HEK293 (cell line): Measurements from ENCODE around the gene SAP25.

Source experiments
- CTCF ChIA-PET: fragments of 350-600 bp; formaldehyde crosslinking; extraction: SDS; loops from one replicate; lab custom pipeline; 2021; ENCODE audit warnings: antibody characterized with exemption; lab: Yijun Ruan, JAX
- POLR2A ChIA-PET: fragments of 300-600 bp; formaldehyde crosslinking; extraction: SDS; loops from one replicate; lab custom pipeline; 2020; ENCODE audit warnings: antibody characterized with exemption, inconsistent platforms; lab: Yijun Ruan, JAX
- H3K27ac ChIP-seq: fragments of 200-500 bp; sonication (Bioruptor generic); 2 replicates; pipeline ENCODE4 v1.5.1; 2014; ENCODE audit warnings: low read depth, low read length, control low read depth, inconsistent platforms; ENCODE audit errors: extremely low read depth
- H3K36me3 ChIP-seq, 2 experiments: fragments of 200-500 bp in 1 of 2; sonication (Bioruptor generic) in 1 of 2; 1 replicate in 1 of 2; 2 replicates in 1 of 2; pipeline ENCODE4 v1.5.1; 2014 to 2017; ENCODE audit warnings: inconsistent platforms in 2 of 2, low read length in 2 of 2; ENCODE audit not compliant: control insufficient read depth in 2 of 2, insufficient read depth in 1 of 2
- H3K4me1 ChIP-seq: fragments of 200-500 bp; sonication (Bioruptor generic); 2 replicates; pipeline ENCODE4 v1.5.1; 2014; ENCODE audit warnings: mild to moderate bottlenecking, low read length, inconsistent platforms; ENCODE audit not compliant: control insufficient read depth, insufficient read depth
- H3K4me3 ChIP-seq: 2 replicates; pipeline ENCODE4 v1.5.1; 2011; ENCODE audit warnings: low read depth, mild to moderate bottlenecking, control low read depth, low read length, moderate library complexity
- H3K9me3 ChIP-seq: fragments of 200-500 bp; sonication (Bioruptor generic); 2 replicates; pipeline ENCODE4 v1.5.1; 2014; ENCODE audit warnings: low read depth, low read length, inconsistent platforms; ENCODE audit not compliant: control insufficient read depth, insufficient read depth
- ATF2 ChIP-seq: fragments of 450-650 bp; formaldehyde crosslinking; IDR thresholded peaks from 2 replicates; pipeline ENCODE4 v1.5.1; 2016; ENCODE audit warnings: missing biosample characterization, missing genetic modification characterization, low read depth
- IKZF3 ChIP-seq: fragments of 450-650 bp; IDR thresholded peaks from 2 replicates; pipeline ENCODE4 v1.5.0; 2018; ENCODE audit warnings: missing biosample characterization, mild to moderate bottlenecking, missing genetic modification characterization, moderate library complexity
- KLF10 ChIP-seq: fragments of 450-650 bp; IDR thresholded peaks from 2 replicates; pipeline ENCODE4 v1.5.1; 2018; ENCODE audit warnings: missing biosample characterization, mild to moderate bottlenecking, missing genetic modification characterization
- KLF8 ChIP-seq: fragments of 450-650 bp; formaldehyde crosslinking; IDR thresholded peaks from 2 replicates; pipeline ENCODE4 v1.5.1; 2016; ENCODE audit warnings: missing biosample characterization, missing genetic modification characterization
- REST ChIP-seq: fragments of 450-650 bp; formaldehyde crosslinking; IDR thresholded peaks from 2 replicates; pipeline ENCODE4 v1.5.1; 2016; ENCODE audit warnings: missing biosample characterization, missing genetic modification characterization
- SALL2 ChIP-seq: fragments of 450-650 bp; formaldehyde crosslinking; IDR thresholded peaks from 2 replicates; pipeline ENCODE4 v1.5.0; 2017; ENCODE audit warnings: missing biosample characterization, mild to moderate bottlenecking, missing genetic modification characterization, borderline replicate concordance
- SP2 ChIP-seq: fragments of 450-650 bp; formaldehyde crosslinking; IDR thresholded peaks from 2 replicates; pipeline ENCODE4 v1.5.1; 2016; ENCODE audit warnings: missing biosample characterization, missing genetic modification characterization
- TRIM28 ChIP-seq: IDR thresholded peaks from 2 replicates; pipeline ENCODE4 v1.6.1; 2011; ENCODE audit warnings: low read length, control low read depth, borderline replicate concordance
- WT1 ChIP-seq: fragments of 450-650 bp; formaldehyde crosslinking; IDR thresholded peaks from 2 replicates; pipeline ENCODE4 v1.5.1; 2016; ENCODE audit warnings: missing biosample characterization, missing genetic modification characterization
- ZBTB17 ChIP-seq: fragments of 450-650 bp; formaldehyde crosslinking; IDR thresholded peaks from 2 replicates; pipeline ENCODE4 v1.5.1; 2016; ENCODE audit warnings: missing biosample characterization, missing genetic modification characterization
- ZBTB20 ChIP-seq: fragments of 450-650 bp; formaldehyde crosslinking; IDR thresholded peaks from 2 replicates; pipeline ENCODE4 v1.5.1; 2016; ENCODE audit warnings: missing biosample characterization, missing genetic modification characterization
- ZBTB26 ChIP-seq: fragments of 450-650 bp; formaldehyde crosslinking; optimal IDR thresholded peaks from 2 replicates; pipeline ENCODE3; 2016; ENCODE audit warnings: missing biosample characterization, mild to moderate bottlenecking, missing genetic modification characterization
- ZNF112 ChIP-seq: fragments of 450-650 bp; formaldehyde crosslinking; IDR thresholded peaks from 2 replicates; pipeline ENCODE4 v1.5.0; 2017; ENCODE audit warnings: missing biosample characterization, missing genetic modification characterization
- ZNF121 ChIP-seq: fragments of 450-650 bp; formaldehyde crosslinking; IDR thresholded peaks from 2 replicates; pipeline ENCODE4 v1.5.1; 2016; ENCODE audit warnings: missing biosample characterization, missing genetic modification characterization
- ZNF148 ChIP-seq: fragments of 450-650 bp; formaldehyde crosslinking; IDR thresholded peaks from 2 replicates; pipeline ENCODE4 v1.5.0; 2017; ENCODE audit warnings: missing biosample characterization, missing genetic modification characterization, borderline replicate concordance
- ZNF157 ChIP-seq: fragments of 450-650 bp; formaldehyde crosslinking; IDR thresholded peaks from 2 replicates; pipeline ENCODE4 v1.5.1; 2016; ENCODE audit warnings: missing biosample characterization, missing genetic modification characterization
- ZNF184 ChIP-seq: fragments of 450-650 bp; IDR thresholded peaks from 2 replicates; pipeline ENCODE4 v1.5.1; 2018; ENCODE audit warnings: missing biosample characterization, mild to moderate bottlenecking, missing genetic modification characterization
- ZNF211 ChIP-seq: fragments of 450-650 bp; formaldehyde crosslinking; IDR thresholded peaks from 2 replicates; pipeline ENCODE4 v1.5.1; 2016; ENCODE audit warnings: low read depth, missing biosample characterization, missing genetic modification characterization
- ZNF26 ChIP-seq: fragments of 450-650 bp; formaldehyde crosslinking; IDR thresholded peaks from 2 replicates; pipeline ENCODE4 v1.5.1; 2016; ENCODE audit warnings: missing biosample characterization, missing genetic modification characterization
- ZNF341 ChIP-seq: fragments of 450-650 bp; formaldehyde crosslinking; IDR thresholded peaks from 2 replicates; pipeline ENCODE4; 2016; ENCODE audit warnings: low read depth, missing biosample characterization, missing genetic modification characterization
- ZNF391 ChIP-seq: fragments of 450-650 bp; formaldehyde crosslinking; IDR thresholded peaks from 2 replicates; pipeline ENCODE4 v1.5.1; 2016; ENCODE audit warnings: low read depth, missing biosample characterization, missing genetic modification characterization, borderline replicate concordance
- ZNF521 ChIP-seq: fragments of 450-650 bp; formaldehyde crosslinking; IDR thresholded peaks from 2 replicates; pipeline ENCODE4 v1.5.1; 2017; ENCODE audit warnings: missing biosample characterization, mild to moderate bottlenecking, missing genetic modification characterization
- ZNF664 ChIP-seq: fragments of 450-650 bp; formaldehyde crosslinking; IDR thresholded peaks from 2 replicates; pipeline ENCODE4 v1.5.1; 2016; ENCODE audit warnings: missing biosample characterization, missing genetic modification characterization

SAP25 gene

GRCh38 chr7:100585511-100586265 is 12.0 kb upstream of the SAP25 start, which contains the start of gene LRCH4 (continued):
- TF ChIP-seq ZNF148 (no peak), ZNF157 (no peak), ZBTB17 (peak; percentile 79), ZNF521 (tag by site-specific recombination) (no peak), SALL2 (no peak), ZNF26 (tag by site-specific recombination) (no peak), ZNF341 (peak; percentile 89), WT1 (tag by site-specific recombination) (0 out of 2 replicates have a peak, but pooled peaks have one; percentile 39)

- peaks cover 6 to 27% of the 10 kb centered on the region in 2 experiments; a peak in 2 of 3 replicates for H3K36me3 ChIP-seq
- ChIA-PET POLR2A (interaction anchor here (0.6 to 3.7 kb wide), 28 partner anchors 9 to 204 kb away, joined by 3 to 91 read pairs (median 10); partner anchors contain the start of genes GIGYF1, GNB2, MEPCE and MOSPD3), CTCF (interaction anchor here (1.0 to 4.2 kb wide), 10 partner anchors 9 to 268 kb away, joined by 3 to 25 read pairs (median 6); partner anchors contain the start of gene SLC12A9)
- peaks cover 12% of the 10 kb centered on the region for H3K4me1 ChIP-seq
- no peaks in the 10 kb centered on the region for H3K9me3 ChIP-seq
- H3K4me3 ChIP-seq, result peak overlapping the region; percentile 90
- no peak overlapping the region; the same call in 1 of the 2 replicates for H3K27ac ChIP-seq
- TF ChIP-seq ATF2 (tag by site-specific recombination) (peak; percentile 84), TRIM28 (no peak), REST (tag by site-specific recombination) (peak; percentile 64), ZBTB20 (tag by site-specific recombination) (no peak), ZNF211 (tag by site-specific recombination) (no peak), ZBTB26 (tag by site-specific recombination) (no peak), KLF10 (tag by site-specific recombination) (no peak), SP2 (tag by site-specific recombination) (peak; percentile 82), ZNF664 (tag by site-specific recombination) (no peak), IKZF3 (tag by site-specific recombination) (0 out of 2 replicates have a peak, but pooled peaks have one; percentile 42), ZNF391 (no peak; the same call in 1 of the 2 replicates), ZNF121 (tag by site-specific recombination) (no peak), KLF8 (tag by site-specific recombination) (0 out of 2 replicates have a peak, but pooled peaks have one; percentile 13), ZNF184 (no peak), ZNF112 (no peak)
These were observed 11.2 kb upstream of the SAP25 start for GRCh38 chr7:100584683-100585510.
